ENCODE results near the gene FGFBP2. TPM values are rescaled to one million over a fixed set of nuclear protein-coding genes. Genes with fewer than 3 reads are reported as not detected.

FGFBP2 gene
- total RNA-seq, 6 donors from 2014 or later, result 1.8 to 9.7 (median 3.8) TPM; not detected in 1

DNA sequence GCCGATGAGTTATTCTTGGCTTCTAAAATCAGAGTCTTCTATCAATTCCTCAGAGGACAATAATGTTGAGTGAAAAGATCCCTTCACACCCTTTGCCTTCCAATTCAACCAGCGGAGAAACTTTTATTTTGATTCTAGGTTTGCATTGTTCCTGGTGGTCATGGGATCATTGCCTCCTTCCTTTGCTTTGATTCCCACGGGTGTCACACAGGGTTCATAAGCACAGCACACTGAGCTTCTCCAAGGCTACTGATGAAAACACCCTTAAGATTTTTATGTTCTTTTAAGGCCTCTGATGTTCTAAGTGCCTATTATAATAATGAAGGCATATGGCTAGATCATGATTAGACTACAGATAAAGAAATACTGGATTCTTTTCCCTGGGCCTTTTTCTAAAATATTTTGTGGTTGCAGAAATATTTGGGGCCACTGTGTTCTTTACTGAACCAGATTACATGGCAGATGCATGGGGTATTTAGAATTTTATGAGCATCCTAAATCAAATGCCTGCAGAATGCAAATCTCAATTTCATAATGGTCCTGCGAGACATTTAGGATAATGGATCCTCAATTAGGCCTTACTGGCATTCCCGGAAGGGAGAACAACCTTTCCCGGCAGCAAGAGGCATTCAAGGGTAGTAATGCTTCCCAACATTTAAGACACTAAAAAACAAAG, 43.9 kb upstream of the FGFBP2 start:
- 88 to 90% methylated on average over 6 of the region's 6 CpGs for WGBS, 2 donors
- Histone ChIP-seq H3K27ac (no peak overlapping the region), H3K4me1 (no peaks in the 10 kb centered on the region), H3K27me3 (no peaks in the 10 kb centered on the region), H3K4me3 (no peak overlapping the region), H3K36me3 (no peaks in the 10 kb centered on the region), H3K9me3 (no peaks in the 10 kb centered on the region)
- DNase-seq (no peak), ATAC-seq (ENCODE audit: low FRiP score in 2 of 2) (no peak)
- no peak for TF ChIP-seq EP300 (IDR thresholded peaks at IDR 0.05)
- TF ChIP-seq, protein P1, sequence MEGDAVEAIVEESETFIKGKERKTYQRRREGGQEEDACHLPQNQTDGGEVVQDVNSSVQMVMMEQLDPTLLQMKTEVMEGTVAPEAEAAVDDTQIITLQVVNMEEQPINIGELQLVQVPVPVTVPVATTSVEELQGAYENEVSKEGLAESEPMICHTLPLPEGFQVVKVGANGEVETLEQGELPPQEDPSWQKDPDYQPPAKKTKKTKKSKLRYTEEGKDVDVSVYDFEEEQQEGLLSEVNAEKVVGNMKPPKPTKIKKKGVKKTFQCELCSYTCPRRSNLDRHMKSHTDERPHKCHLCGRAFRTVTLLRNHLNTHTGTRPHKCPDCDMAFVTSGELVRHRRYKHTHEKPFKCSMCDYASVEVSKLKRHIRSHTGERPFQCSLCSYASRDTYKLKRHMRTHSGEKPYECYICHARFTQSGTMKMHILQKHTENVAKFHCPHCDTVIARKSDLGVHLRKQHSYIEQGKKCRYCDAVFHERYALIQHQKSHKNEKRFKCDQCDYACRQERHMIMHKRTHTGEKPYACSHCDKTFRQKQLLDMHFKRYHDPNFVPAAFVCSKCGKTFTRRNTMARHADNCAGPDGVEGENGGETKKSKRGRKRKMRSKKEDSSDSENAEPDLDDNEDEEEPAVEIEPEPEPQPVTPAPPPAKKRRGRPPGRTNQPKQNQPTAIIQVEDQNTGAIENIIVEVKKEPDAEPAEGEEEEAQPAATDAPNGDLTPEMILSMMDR (IDR thresholded peaks at IDR 0.05), result no peak
- no peak for TF ChIP-seq POLR2A (IDR thresholded peaks at IDR 0.05)
- TF ChIP-seq POLR2AphosphoS5 (IDR thresholded peaks at IDR 0.05), result no peak

DNA sequence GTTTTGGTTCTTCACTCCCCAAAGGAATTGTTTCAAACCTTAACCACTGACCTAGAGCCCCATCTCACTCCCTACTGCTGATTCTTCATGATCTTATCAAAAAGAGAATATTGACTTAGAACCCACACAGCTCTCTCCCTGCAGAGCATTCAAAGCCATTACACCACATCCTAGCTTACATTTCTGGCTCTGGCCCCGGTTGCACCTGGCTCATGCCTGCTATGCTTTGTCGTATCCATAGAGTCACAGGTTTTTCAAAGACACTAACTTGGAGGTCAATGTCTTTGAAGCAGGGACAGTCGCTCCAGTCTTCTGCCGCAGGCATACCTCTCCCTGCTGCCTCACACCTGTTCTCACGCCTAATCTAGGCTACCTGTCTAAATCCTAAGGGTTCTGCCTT, 42.7 kb upstream of the FGFBP2 start:
- no peak overlapping the region for H3K4me3 ChIP-seq
- 82 to 91% methylated on average over 5 of the region's 5 CpGs for WGBS, 2 donors
- no peak for TF ChIP-seq POLR2AphosphoS5 (IDR thresholded peaks at IDR 0.05)
- H3K36me3 ChIP-seq, result no peaks in the 10 kb centered on the region
- no peak for DNase-seq
- no peaks in the 10 kb centered on the region for H3K9me3 ChIP-seq
- H3K4me1 ChIP-seq, result peaks cover 0 to 5% (median 0%) of the 10 kb centered on the region in 4 donors
- ATAC-seq (ENCODE audit: low FRiP score in 2 of 2), result no peak
- no peak overlapping the region for H3K27ac ChIP-seq
- H3K27me3 ChIP-seq, result no peaks in the 10 kb centered on the region

DNA sequence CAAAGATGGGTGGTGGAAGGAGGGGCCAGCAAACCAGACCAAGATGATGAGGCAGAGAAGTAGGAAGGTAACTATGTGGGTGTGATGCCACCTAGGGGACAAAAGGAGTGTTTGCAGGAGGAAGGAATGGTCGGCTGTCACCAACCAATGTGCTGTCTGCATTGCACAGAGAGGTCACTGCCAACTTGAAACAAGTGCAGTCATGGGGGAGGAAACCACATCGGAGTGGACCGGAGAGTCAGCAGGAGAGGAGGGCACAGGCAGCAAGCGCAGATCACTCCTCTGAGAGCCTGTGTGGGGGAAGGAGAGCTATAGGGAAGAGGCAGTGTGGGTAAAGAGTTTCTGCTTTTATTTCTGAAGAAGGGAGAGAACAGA, 38.5 kb upstream of the FGFBP2 start:
- 0% methylated on average over 4 of the region's 4 CpGs for WGBS, 2 donors
- H3K27ac ChIP-seq, result no peak overlapping the region
- H3K4me3 ChIP-seq, result no peak overlapping the region
- peaks cover 0 to 5% (median 0%) of the 10 kb centered on the region in 4 donors for H3K4me1 ChIP-seq
- peak; percentile 88 to 96 for ATAC-seq (ENCODE audit: low FRiP score in 2 of 2)
- H3K27me3 ChIP-seq, result no peaks in the 10 kb centered on the region
- H3K36me3 ChIP-seq, result no peaks in the 10 kb centered on the region
- DNase-seq, result peak in 1 of 2 donors; percentile 68
- no peak for TF ChIP-seq EP300 (IDR thresholded peaks at IDR 0.05)
- TF ChIP-seq, protein P1 (IDR thresholded peaks at IDR 0.05), result peak; percentile 72 to 82 (median 77)
- H3K9me3 ChIP-seq, result no peaks in the 10 kb centered on the region

DNA sequence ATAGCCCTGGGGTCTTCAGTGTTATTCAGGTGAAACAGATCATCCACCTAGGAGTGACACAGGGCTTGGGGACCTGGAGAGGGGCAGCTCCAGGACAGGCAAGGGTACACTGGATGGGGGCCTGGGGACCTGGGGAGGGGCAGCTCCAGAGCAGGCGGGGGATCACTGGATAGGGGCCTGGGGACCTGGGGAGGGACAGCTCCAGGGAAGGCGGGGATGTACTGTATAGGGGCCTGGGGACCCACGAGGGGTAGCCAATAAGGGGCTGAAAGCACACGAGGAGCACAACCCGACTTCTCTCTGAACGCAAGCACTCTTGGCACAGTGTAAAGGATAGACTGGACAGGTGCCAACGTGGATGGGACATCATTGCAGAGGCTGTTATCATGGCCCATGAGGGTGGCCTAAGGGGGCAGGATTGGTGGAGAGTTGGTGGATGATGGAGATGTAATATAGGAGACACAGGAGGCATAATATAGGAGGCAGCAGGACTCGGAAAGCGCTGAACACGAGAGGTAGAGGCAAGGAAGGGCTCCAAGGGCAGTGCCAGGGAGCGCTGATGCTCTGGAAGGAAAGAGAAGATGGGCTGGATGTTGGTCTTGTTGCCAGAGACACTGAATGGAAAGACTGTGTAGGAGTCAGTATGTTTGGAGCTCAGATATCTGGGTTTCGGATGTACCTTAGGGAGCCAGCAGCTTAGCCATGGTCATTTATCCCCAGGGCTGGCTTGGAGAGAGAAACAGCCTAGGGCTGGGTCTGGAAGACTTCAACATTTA, 37.9 kb upstream of the FGFBP2 start:
- DNase-seq (peak in 1 of 2 donors; percentile 16), ATAC-seq (ENCODE audit: low FRiP score in 2 of 2) (peak; percentile 25 to 39)
- Histone ChIP-seq H3K4me3 (no peak overlapping the region), H3K9me3 (no peaks in the 10 kb centered on the region), H3K27me3 (no peaks in the 10 kb centered on the region), H3K36me3 (no peaks in the 10 kb centered on the region), H3K4me1 (peaks cover 0 to 5% (median 0%) of the 10 kb centered on the region in 4 donors), H3K27ac (no peak overlapping the region)
- TF ChIP-seq EP300 (IDR thresholded peaks at IDR 0.05) (no peak), POLR2A (IDR thresholded peaks at IDR 0.05) (no peak), POLR2AphosphoS5 (IDR thresholded peaks at IDR 0.05) (no peak)
- TF ChIP-seq, protein P1 (IDR thresholded peaks at IDR 0.05), result no peak
- 76 to 77% methylated on average over 12 of the region's 12 CpGs for WGBS, 2 donors

DNA sequence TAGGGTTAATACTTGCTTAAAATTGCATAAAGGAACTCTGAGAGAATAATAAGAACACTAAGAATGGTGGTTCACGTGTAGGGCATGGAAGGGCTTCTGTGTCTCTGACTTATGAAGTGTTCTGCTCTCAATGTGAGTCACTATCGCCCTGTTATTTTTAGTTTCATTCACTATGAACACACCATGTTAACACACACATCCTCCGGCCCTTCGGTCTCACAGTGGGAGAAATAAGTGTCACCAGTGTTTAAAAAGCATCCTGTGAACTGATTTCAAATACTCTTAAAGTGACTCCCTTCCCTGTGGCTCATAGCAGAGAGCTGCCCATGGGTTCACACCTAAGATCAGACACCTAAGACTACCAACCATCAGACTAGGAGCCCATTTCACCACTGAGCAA, 33.8 kb upstream of the FGFBP2 start:
- Histone ChIP-seq H3K36me3 (no peaks in the 10 kb centered on the region), H3K27me3 (no peaks in the 10 kb centered on the region), H3K4me3 (no peak overlapping the region), H3K4me1 (peaks cover 0 to 5% (median 0%) of the 10 kb centered on the region in 4 donors), H3K9me3 (no peaks in the 10 kb centered on the region), H3K27ac (no peak overlapping the region)
- TF ChIP-seq EP300 (IDR thresholded peaks at IDR 0.05) (no peak), POLR2AphosphoS5 (IDR thresholded peaks at IDR 0.05) (no peak), POLR2A (IDR thresholded peaks at IDR 0.05) (no peak)
- TF ChIP-seq, protein P1 (IDR thresholded peaks at IDR 0.05), result no peak
- DNase-seq (no peak), ATAC-seq (ENCODE audit: low FRiP score in 2 of 2) (no peak)
- WGBS, 2 donors, result 57 to 78% methylated on average over 4 of the region's 4 CpGs

Data from upper lobe of left lung (tissue), 6 donors.